Bronchial epithelial cell (primary cell): ENCODE results near the gene POU3F2. TPM values are rescaled to one million over a fixed set of nuclear protein-coding genes. Genes with fewer than 3 reads are reported as not detected.

Experiments
- DNase-seq: peaks from one replicate; pipeline ENCODE4 v3.0.0-alpha.2; 2010; ENCODE audit warnings: low read depth
- FAIRE-seq: peaks from 2 replicates; lab custom pipeline; 2011; peaks lifted over from hg19 to GRCh38; lab: Jason Lieb, UNC
- H3K27me3 ChIP-seq: 2 replicates; pipeline ENCODE4 v1.5.1; 2011; ENCODE audit warnings: low read length; ENCODE audit not compliant: control insufficient read depth, insufficient read depth
- H3K36me3 ChIP-seq: 2 replicates; pipeline ENCODE4 v1.5.1; 2011; ENCODE audit warnings: low read length; ENCODE audit not compliant: control insufficient read depth, insufficient read depth
- H3K4me3 ChIP-seq: 2 replicates; pipeline ENCODE4 v1.5.1; 2011; ENCODE audit warnings: mild to moderate bottlenecking, low read depth, low read length, control low read depth
- total RNA-seq: library from RNA; depleted of rRNA; stranded (reverse); fragments of >200 nt; gene quantifications from 2 replicates; pipeline ENCODE4 v1.2.1, GENCODE V29; 2014
- TF ChIP-seq, protein P1 (sequence below): IDR thresholded peaks from 2 replicates; pipeline ENCODE4 v1.5.1; 2011; ENCODE audit warnings: mild to moderate bottlenecking, moderate library complexity, low read length, control low read depth, inconsistent platforms; ENCODE audit not compliant: insufficient read depth, severe bottlenecking

Gene POU3F2
- not detected in 2 replicates for total RNA-seq

GRCh38 chr6:98834060-98835031, at the start of gene POU3F2:
Gene POU3F2 (plus strand): TSS chr6:98834574. CDS start chr6:98834874, 300 bp downstream.
- Histone ChIP-seq H3K27me3 (peaks cover 61% of the 10 kb centered on the region), H3K4me3 (peak within 1 kb of the TSS; percentile 26), H3K36me3 (no peaks in the 10 kb centered on the region)
- TF ChIP-seq, protein P1, sequence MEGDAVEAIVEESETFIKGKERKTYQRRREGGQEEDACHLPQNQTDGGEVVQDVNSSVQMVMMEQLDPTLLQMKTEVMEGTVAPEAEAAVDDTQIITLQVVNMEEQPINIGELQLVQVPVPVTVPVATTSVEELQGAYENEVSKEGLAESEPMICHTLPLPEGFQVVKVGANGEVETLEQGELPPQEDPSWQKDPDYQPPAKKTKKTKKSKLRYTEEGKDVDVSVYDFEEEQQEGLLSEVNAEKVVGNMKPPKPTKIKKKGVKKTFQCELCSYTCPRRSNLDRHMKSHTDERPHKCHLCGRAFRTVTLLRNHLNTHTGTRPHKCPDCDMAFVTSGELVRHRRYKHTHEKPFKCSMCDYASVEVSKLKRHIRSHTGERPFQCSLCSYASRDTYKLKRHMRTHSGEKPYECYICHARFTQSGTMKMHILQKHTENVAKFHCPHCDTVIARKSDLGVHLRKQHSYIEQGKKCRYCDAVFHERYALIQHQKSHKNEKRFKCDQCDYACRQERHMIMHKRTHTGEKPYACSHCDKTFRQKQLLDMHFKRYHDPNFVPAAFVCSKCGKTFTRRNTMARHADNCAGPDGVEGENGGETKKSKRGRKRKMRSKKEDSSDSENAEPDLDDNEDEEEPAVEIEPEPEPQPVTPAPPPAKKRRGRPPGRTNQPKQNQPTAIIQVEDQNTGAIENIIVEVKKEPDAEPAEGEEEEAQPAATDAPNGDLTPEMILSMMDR: no peak
- peak; percentile 48 for DNase-seq
- FAIRE-seq: no peak

GRCh38 chr6:98787435-98787834, 46.9 kb upstream of the POU3F2 start:
- TF ChIP-seq, protein P1: no peak
- peaks cover 6% of the 10 kb centered on the region for H3K27me3 ChIP-seq
- FAIRE-seq: no peak

GRCh38 chr6:98787961-98788360, 46.4 kb upstream of the POU3F2 start:
- Histone ChIP-seq H3K36me3 (no peaks in the 10 kb centered on the region), H3K27me3 (peaks cover 6% of the 10 kb centered on the region), H3K4me3 (no peak overlapping the region)
- TF ChIP-seq, protein P1: no peak
- DNase-seq: no peak
- FAIRE-seq: no peak

More at GRCh38 chr6:98787435-98787834, 46.9 kb upstream of the POU3F2 start:
- H3K4me3 ChIP-seq: no peak overlapping the region
- no peak for DNase-seq
- H3K36me3 ChIP-seq: no peaks in the 10 kb centered on the region

DNA sequence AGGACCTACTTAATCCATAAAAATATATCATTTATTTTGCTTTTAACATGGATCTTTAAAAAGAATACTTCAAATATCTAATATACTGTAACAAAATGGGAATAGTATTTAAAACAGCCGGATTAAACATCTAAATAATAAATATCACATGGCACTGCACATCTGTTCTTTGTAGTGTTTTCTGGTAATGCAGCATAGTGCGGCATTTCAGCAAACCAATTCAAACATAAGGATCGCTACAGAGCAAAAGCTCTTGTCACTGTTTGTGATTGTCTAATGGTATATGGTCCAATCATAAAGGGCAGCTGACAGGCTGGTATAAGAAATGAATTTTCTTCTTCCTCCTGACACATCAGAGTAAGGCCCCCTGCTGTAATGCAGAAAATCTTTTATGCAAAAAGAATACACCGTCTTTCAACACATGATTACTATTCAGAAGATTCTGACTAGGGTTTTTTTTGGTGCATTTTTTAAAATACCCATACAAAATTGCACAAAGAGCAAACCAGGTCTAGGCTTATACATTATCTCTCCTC, 40.0 kb upstream of the POU3F2 start:
- FAIRE-seq (no peak), DNase-seq (no peak)
- TF ChIP-seq, protein P1: no peak
- Histone ChIP-seq H3K27me3 (no peaks in the 10 kb centered on the region), H3K36me3 (no peaks in the 10 kb centered on the region), H3K4me3 (no peak overlapping the region)

GRCh38 chr6:98797217-98797994, 37.0 kb upstream of the POU3F2 start:
- FAIRE-seq (no peak), DNase-seq (peak; percentile 15)
- TF ChIP-seq, protein P1: no peak
- Histone ChIP-seq H3K4me3 (no peak overlapping the region), H3K27me3 (no peaks in the 10 kb centered on the region), H3K36me3 (no peaks in the 10 kb centered on the region)
